WERI-Rb-1 (cell line): ENCODE data around the gene ZNF765.
"Not testable (repeated sequence)": the region's sequence is repeated elsewhere in the genome, so short reads cannot be mapped to it uniquely, and the experiment has no call there.

Experiments used
- DNase-seq: peaks from one replicate; pipeline ENCODE4 v3.0.0-alpha.2; 2020
- H3K27ac ChIP-seq: fragments of 250-450 bp; sonication (Bioruptor Pico); 2 replicates; pipeline ENCODE4 v1.5.1; 2020; ENCODE audit warnings: mild to moderate bottlenecking, moderate library complexity
- H3K27me3 ChIP-seq: fragments of 250-450 bp; sonication (Bioruptor Pico); 2 replicates; pipeline ENCODE4 v1.5.1; 2021; ENCODE audit warnings: mild to moderate bottlenecking, low read depth, moderate library complexity; ENCODE audit not compliant: insufficient read depth, severe bottlenecking
- H3K36me3 ChIP-seq: fragments of 250-450 bp; sonication (Bioruptor Pico); 2 replicates; pipeline ENCODE4 v1.5.1; 2020; ENCODE audit warnings: mild to moderate bottlenecking, moderate library complexity
- H3K4me3 ChIP-seq: 2 replicates; pipeline ENCODE4 v1.5.1; 2011; ENCODE audit warnings: low read depth, mild to moderate bottlenecking, control low read depth, low read length
- H3K9me3 ChIP-seq: fragments of 250-450 bp; sonication (Bioruptor Pico); 2 replicates; pipeline ENCODE4 v1.5.1; 2021; ENCODE audit warnings: mild to moderate bottlenecking, moderate library complexity; ENCODE audit not compliant: severe bottlenecking
- CTCF ChIP-seq: IDR thresholded peaks from 2 replicates; pipeline ENCODE4 v1.5.1; 2011; ENCODE audit warnings: low read depth, mild to moderate bottlenecking, control low read depth, inconsistent platforms, low read length

Gene ZNF765

GRCh38 chr19:53394974-53395839 lies at the start of gene ZNF765:
Gene ZNF765 (plus strand): TSS chr19:53395149. CDS start chr19:53398016, 2,867 bp downstream.
- DNase-seq = peak; percentile 92
- Histone ChIP-seq H3K9me3 (peaks cover 6% of the 10 kb centered on the region), H3K27ac (peak within 1 kb of the TSS; percentile 60), H3K27me3 (no peaks in the 10 kb centered on the region), H3K4me3 (peak within 1 kb of the TSS; percentile 85), H3K36me3 (peaks cover 4% of the 10 kb centered on the region; the same call in 1 of the 2 replicates)
- TF ChIP-seq CTCF = no peak

GRCh38 chr19:53355739-53356138 lies 39.2 kb upstream of the ZNF765 start:
- H3K27me3 ChIP-seq = no peaks in the 10 kb centered on the region
- no peak for TF ChIP-seq CTCF
- peaks cover 7% of the 10 kb centered on the region for H3K36me3 ChIP-seq
- H3K27ac ChIP-seq = no peak overlapping the region
- peaks cover 9% of the 10 kb centered on the region for H3K9me3 ChIP-seq
- no peak for DNase-seq
- H3K4me3 ChIP-seq = no peak overlapping the region

- no peaks in the 10 kb centered on the region for H3K36me3 ChIP-seq
- no peak overlapping the region for H3K27ac ChIP-seq
- no peak overlapping the region for H3K4me3 ChIP-seq
- DNase-seq = peak; percentile 9
- TF ChIP-seq CTCF = no peak
- peaks cover 9% of the 10 kb centered on the region for H3K9me3 ChIP-seq
- H3K27me3 ChIP-seq = no peaks in the 10 kb centered on the region
Observed at GRCh38 chr19:53357821-53358581, 36.9 kb upstream of the ZNF765 start.

GRCh38 chr19:53360056-53360455 lies 34.9 kb upstream of the ZNF765 start:
- not testable (repeated sequence) for H3K4me3 ChIP-seq, H3K27ac ChIP-seq, H3K36me3 ChIP-seq, H3K9me3 ChIP-seq, H3K27me3 ChIP-seq, DNase-seq

- H3K27me3 ChIP-seq = peaks cover 8% of the 10 kb centered on the region
- H3K4me3 ChIP-seq = peak within 1 kb of the TSS; percentile 78
- H3K27ac ChIP-seq = peak within 1 kb of the TSS; percentile 66
- DNase-seq = peak; percentile 93
- H3K9me3 ChIP-seq = peaks cover under 1% of the 10 kb centered on the region
- TF ChIP-seq CTCF = peak; percentile 28; the same call in 1 of the 2 replicates
- H3K36me3 ChIP-seq = no peaks in the 10 kb centered on the region
Observed at GRCh38 chr19:53365134-53365898, 29.6 kb upstream of the ZNF765 start, which contains the start of gene ZNF525. Gene ZNF525 (plus strand): TSS chr19:53365705. CDS start chr19:53372282, 6,577 bp downstream.
